HAP-1 (cell line): ENCODE data around the gene CBR4.

Experiments
- DNase-seq, 2 experiments: peaks; one replicate each; pipeline ENCODE4 v3.0.0-alpha.2; 2016 to 2020; ENCODE audit warnings: low spot score in 2 of 2
- H3K27me3 ChIP-seq: fragments of 250-450 bp; sonication (Bioruptor Pico); 2 replicates; pipeline ENCODE4 v1.5.1; 2020; ENCODE audit warnings: low read depth, mild to moderate bottlenecking, moderate library complexity
- H3K36me3 ChIP-seq: fragments of 250-450 bp; sonication (Bioruptor Pico); replicated peaks from 2 replicates; pipeline ENCODE4 v1.5.1; 2020; ENCODE audit warnings: mild to moderate bottlenecking
- H3K4me1 ChIP-seq: fragments of 250-450 bp; sonication (Bioruptor Pico); 2 replicates; pipeline ENCODE4 v1.5.1; 2020; ENCODE audit warnings: mild to moderate bottlenecking
- H3K4me3 ChIP-seq: fragments of 250-450 bp; sonication (Bioruptor Pico); 2 replicates; pipeline ENCODE4 v1.5.1; 2020; ENCODE audit warnings: mild to moderate bottlenecking, moderate library complexity
- H3K9me3 ChIP-seq: fragments of 250-450 bp; sonication (Bioruptor Pico); 2 replicates; pipeline ENCODE4 v1.5.1; 2020; ENCODE audit warnings: mild to moderate bottlenecking, moderate library complexity
- in situ Hi-C: fragments of 300-500 bp; cut with MboI; formaldehyde crosslinking; loops from 3 replicates; pipeline ENCODE4 v1.14.3; 2020; ENCODE audit warnings: low sequenced_read_pairs, inconsistent platforms, mixed read lengths

The CBR4 gene

DNA sequence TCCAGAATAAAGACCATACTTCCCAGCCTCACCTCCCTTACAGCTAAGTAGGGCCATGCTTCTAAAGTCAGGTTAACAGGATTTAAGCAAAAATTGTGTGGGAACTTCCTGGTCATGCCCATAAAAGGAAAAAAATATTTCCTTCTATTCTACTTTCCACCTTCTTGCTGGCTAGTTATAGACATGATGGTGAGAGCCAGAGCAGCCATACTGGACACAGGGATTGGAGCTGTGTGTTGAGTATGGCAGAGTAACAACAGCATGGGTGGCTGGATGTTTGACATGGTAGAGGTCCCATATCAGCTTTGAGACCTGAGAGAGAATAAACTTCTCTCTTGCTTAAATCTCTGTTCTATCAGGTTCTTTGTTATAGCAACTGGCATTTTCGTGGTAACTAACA lies 15.1 kb upstream of the CBR4 start:
- Histone ChIP-seq H3K4me1 (peaks cover 10% of the 10 kb centered on the region), H3K27me3 (no peaks in the 10 kb centered on the region), H3K4me3 (no peak overlapping the region), H3K9me3 (peaks cover 3% of the 10 kb centered on the region; the same call in 1 of the 2 replicates), H3K36me3 (no peaks in the 10 kb centered on the region)
- in situ Hi-C loops = no loop called here
- DNase-seq = no peak

DNA sequence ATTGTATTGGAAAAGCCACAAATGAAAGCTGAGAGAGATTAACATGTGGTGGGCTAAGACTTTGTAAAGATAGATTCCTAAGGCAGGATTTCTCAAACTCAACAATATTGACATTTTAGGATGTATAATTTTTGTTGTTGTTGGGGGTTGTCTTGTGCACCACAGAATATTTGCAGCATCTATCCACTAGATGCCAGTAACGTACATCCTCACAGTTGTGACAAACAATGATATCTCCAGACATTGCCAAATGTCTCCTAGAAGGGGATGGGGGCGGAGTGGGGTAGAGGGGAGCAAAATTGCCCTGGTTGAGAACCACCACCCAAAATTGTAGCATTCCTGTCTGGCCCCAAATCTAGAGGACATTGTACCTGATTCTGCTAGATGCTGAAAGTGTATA lies 14.7 kb upstream of the CBR4 start:
- H3K27me3 ChIP-seq = no peaks in the 10 kb centered on the region
- peaks cover 3% of the 10 kb centered on the region; the same call in 1 of the 2 replicates for H3K9me3 ChIP-seq
- peak; percentile 32 to 70 for DNase-seq
- peaks cover 10% of the 10 kb centered on the region for H3K4me1 ChIP-seq
- H3K4me3 ChIP-seq = no peak overlapping the region
- H3K36me3 ChIP-seq = no peaks in the 10 kb centered on the region
- in situ Hi-C loops = no loop called here

DNA sequence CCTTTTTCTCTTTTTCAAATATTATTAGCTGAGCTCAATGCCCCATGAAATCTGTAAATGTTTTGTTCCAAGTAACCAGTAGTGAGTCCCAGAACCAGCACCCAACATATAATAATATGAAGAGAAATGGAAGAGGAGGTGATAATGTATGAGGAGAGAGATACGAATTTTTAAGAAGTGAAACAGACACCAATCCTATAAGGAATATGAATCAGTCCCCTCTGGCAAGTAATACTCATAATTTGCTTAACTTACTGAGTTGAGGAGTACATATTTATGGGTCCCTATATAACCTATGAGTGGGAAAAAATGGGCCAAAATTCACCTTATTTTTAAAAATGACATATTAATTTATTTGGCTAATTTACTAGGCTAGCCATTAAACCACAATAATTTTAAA lies 8.4 kb upstream of the CBR4 start:
- Histone ChIP-seq H3K4me1 (peaks cover 26% of the 10 kb centered on the region), H3K27me3 (no peaks in the 10 kb centered on the region), H3K9me3 (no peaks in the 10 kb centered on the region), H3K4me3 (no peak overlapping the region), H3K36me3 (no peaks in the 10 kb centered on the region)
- no peak for DNase-seq
- in situ Hi-C loops = loop anchor here (10.0 kb wide), 1 partner anchor 466 kb away; no protein-coding TSS in a partner anchor

DNA sequence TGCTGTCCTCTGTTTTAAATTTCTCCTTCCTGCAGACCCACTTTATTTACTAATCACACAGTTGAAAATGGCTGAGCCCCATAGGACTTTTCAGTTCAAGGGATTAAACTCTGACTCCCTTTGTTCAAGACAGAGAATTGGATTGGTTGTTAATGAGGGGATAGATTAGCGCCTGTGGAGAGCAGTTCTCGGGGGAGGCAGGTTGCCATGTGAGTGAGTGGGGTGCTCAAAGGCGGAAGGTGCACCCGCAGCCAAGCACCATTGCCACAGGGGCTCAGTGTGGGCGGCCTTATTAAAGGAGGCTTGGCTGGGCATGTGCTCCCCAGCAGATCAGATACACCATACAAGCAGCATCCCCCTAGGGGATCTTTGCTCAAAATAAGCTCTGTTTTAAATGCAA lies 7.9 kb upstream of the CBR4 start:
- in situ Hi-C loops = loop anchor here (10.0 kb wide), 1 partner anchor 467 kb away; no protein-coding TSS in a partner anchor
- peak; percentile 51 to 63 for DNase-seq
- Histone ChIP-seq H3K36me3 (no peaks in the 10 kb centered on the region), H3K27me3 (no peaks in the 10 kb centered on the region), H3K9me3 (no peaks in the 10 kb centered on the region), H3K4me3 (no peak overlapping the region), H3K4me1 (peaks cover 22% of the 10 kb centered on the region)

DNA sequence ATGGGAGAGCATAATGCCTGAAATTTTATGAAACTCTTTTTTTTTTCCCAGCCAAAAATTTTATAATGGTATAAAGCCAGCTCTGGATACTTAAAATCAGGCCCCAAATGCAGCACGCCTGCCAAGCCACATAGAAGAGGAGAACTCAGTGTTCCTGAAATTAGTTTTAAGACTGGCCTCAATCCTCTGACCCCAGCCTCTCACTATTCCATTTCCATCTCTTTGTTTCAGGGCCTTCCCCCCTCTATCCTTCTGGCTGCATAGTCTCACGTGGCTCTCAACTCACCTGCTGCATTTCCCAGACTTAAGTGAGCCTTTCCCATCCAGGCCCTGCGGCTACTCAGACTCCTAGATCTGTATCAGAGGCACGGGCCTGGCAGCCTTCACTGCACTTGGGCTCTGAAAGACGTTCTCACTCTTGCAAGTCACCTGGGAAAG lies 5.2 kb upstream of the CBR4 start:
- in situ Hi-C loops = loop anchor here (10.0 kb wide), 1 partner anchor 470 kb away; no protein-coding TSS in a partner anchor
- DNase-seq = no peak
- no peaks in the 10 kb centered on the region for H3K27me3 ChIP-seq

DNA sequence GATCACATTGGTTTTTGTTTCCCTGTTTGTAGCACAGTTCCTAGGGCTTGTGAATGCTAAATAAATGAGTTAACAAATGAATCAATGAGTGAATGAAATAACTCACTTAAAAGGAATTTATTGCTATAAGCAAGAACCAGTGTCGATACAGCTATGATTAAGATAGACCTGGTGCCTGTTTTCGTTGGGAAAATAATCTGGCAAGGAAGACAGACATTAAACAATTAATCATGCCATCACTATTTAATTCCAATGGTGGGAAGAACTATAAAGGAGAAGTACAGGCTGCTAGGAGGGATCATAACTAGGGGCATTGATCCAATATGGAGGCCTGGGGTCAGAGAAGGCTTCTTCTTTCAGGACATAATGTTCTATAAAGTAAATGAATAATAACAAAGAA lies 4.5 kb upstream of the CBR4 start:
- H3K4me3 ChIP-seq = no peak overlapping the region
- H3K36me3 ChIP-seq = no peaks in the 10 kb centered on the region
- H3K27me3 ChIP-seq = no peaks in the 10 kb centered on the region
- DNase-seq = no peak
- in situ Hi-C loops = loop anchor here (10.0 kb wide), 1 partner anchor 470 kb away; no protein-coding TSS in a partner anchor
- H3K9me3 ChIP-seq = no peaks in the 10 kb centered on the region
- H3K4me1 ChIP-seq = peaks cover 20% of the 10 kb centered on the region

More for the DNA sequence above, 5.2 kb upstream of the CBR4 start:
- no peak overlapping the region for H3K4me3 ChIP-seq
- H3K4me1 ChIP-seq = peaks cover 20% of the 10 kb centered on the region
- H3K36me3 ChIP-seq = no peaks in the 10 kb centered on the region
- no peaks in the 10 kb centered on the region for H3K9me3 ChIP-seq

DNA sequence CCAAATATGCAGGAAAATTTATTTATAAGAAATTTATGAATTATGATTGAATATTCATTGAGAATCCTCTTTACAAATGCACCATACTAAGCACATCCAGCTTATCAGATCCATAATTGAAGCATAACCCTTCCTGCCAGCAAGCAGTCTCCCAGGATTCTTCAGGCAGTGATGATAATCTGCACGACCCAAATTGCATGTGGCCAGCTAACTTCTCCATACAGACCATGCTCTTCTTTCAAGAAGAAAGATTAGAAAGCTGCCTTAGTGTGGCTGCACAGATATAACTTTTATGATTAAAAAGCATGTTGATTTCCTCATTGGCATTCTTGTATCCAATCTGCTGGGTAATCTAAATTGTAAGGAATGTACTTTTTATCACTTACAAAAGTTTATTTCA lies 3.3 kb upstream of the CBR4 start:
- H3K36me3 ChIP-seq = no peaks in the 10 kb centered on the region
- H3K4me1 ChIP-seq = peaks cover 19% of the 10 kb centered on the region
- in situ Hi-C loops = loop anchor here (10.0 kb wide), 1 partner anchor 471 kb away; no protein-coding TSS in a partner anchor
- no peaks in the 10 kb centered on the region for H3K9me3 ChIP-seq
- H3K27me3 ChIP-seq = no peaks in the 10 kb centered on the region
- H3K4me3 ChIP-seq = no peak overlapping the region
- DNase-seq = no peak

DNA sequence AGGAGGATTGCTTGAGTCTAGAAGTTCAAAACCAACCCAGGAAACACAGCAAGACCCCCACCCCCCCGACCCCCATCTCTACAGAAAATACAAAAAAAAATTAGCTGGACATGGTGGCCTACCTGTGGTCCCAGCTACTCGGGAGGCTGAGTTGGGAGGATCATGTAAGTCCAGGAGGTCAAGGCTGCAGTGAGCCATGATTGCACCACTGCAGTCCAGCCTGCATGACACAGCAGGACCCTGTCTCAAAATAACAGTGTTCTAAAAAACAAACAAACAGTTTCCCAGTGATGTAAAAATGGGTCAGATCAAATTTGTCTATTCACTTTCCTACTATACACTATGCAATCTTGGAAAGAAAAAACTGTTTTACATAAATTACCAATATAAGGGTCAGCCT lies 2.0 kb upstream of the CBR4 start:
- in situ Hi-C loops = loop anchor here (10.0 kb wide), 1 partner anchor 473 kb away; no protein-coding TSS in a partner anchor
- H3K4me3 ChIP-seq = no peak overlapping the region

DNA sequence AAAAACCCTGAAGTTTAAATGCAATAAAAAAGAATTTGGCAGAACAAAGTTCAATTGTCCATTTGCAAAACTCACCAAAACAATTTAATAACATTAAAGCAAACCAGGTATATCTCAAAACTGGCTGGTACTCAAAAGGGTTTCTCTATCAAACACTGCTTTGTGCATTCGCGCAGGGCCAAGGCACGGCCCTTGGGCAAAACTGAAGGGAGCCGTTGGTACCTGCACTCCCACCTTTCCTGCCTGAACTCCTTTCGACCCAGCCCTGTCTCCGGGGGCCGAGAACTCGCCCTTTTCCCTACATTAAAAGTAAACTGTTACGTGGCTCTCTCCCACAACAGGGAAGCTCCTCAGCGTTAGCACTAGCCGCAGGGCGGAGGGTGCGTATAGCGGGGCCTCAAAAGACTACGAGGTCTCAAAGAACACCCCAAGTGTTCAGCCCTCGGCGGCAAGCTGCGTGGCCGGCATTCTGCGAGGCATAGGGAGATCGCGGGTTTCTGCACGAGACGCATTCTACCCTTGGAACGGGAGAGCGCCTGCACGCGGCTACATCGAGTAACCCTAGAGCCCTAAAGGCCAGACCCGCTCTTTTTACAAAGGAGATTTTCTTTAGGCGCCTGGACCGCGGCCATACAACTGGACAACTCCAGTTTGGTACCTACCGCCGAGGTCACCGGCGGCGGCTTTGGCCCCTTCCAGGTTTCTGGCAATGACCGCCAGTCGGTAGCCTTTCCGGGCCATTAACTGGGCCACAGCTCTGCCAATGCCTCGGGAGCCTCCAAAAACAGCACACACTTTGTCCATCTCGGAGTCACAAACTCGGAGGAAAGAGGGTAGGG lies 550 bp downstream of the CBR4 start:
- Histone ChIP-seq H3K9me3 (no peaks in the 10 kb centered on the region), H3K4me3 (peak overlapping the region; percentile 57), H3K4me1 (peaks cover 21% of the 10 kb centered on the region), H3K36me3 (peaks cover 21% of the 10 kb centered on the region), H3K27me3 (no peaks in the 10 kb centered on the region)
- in situ Hi-C loops = loop anchor here (10.0 kb wide), 1 partner anchor 475 kb away; no protein-coding TSS in a partner anchor
- DNase-seq = peak; percentile 46 to 73

More for the DNA sequence above, 2.0 kb upstream of the CBR4 start:
- Histone ChIP-seq H3K4me1 (peaks cover 20% of the 10 kb centered on the region), H3K36me3 (no peaks in the 10 kb centered on the region; the same call in 1 of the 2 replicates), H3K9me3 (no peaks in the 10 kb centered on the region), H3K27me3 (no peaks in the 10 kb centered on the region)
- no peak for DNase-seq

DNA sequence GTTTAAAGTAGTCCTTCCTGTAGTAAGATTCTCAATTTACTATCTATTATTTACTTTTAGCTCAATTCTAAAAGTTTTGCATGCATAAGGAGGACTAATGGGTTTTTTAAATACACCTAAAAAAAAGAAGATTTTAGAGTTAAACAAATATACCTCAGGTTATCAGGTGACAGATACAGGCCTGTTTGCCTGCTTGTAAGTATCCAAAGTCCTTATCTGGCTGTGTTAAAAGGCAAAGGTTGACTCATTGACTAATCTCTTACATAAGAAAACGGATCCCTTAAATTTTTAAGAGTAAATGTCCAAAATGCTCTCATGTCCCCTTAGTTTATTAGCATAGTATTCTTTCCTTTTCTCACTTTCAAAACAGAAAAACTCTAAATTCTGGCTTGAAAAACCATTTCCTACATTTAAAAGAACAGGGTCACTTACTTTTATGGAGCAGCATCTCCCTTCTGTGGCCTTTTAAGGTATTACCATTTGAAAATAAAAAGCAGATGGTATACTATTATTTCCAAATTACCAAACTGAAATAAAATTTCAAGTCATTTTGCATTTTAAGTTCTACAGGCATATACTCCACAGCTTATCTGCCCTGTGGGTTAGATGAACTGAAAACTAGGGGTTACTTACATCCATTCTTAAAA lies 4.5 kb downstream of the CBR4 start:
- Histone ChIP-seq H3K4me3 (no peak overlapping the region), H3K27me3 (no peaks in the 10 kb centered on the region), H3K4me1 (peaks cover 21% of the 10 kb centered on the region), H3K36me3 (peaks cover 53% of the 10 kb centered on the region), H3K9me3 (no peaks in the 10 kb centered on the region)
- no peak for DNase-seq
- in situ Hi-C loops = no loop called here

DNA sequence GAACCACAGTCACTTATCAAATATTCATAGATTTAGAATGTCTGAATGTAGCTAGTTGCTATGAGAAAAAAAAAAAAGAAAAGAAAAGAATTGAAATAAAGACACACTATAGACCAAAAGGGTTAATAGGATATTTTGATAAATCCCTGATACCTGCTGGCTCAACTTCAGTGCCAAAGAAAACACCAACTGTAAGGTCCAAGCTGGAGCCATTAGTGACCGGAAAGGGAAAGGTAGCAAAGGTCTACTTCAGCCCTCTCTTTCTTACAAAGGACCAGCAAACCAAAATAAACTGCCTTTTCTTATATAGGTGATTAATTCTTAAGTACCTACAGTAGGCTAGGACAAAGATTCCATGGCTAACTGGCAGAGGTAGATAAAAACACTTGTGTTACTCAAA lies 9.7 kb downstream of the CBR4 start:
- in situ Hi-C loops = no loop called here
- Histone ChIP-seq H3K4me3 (no peak overlapping the region), H3K9me3 (no peaks in the 10 kb centered on the region), H3K27me3 (no peaks in the 10 kb centered on the region), H3K36me3 (peaks cover 56% of the 10 kb centered on the region), H3K4me1 (peaks cover 5% of the 10 kb centered on the region)
- DNase-seq = no peak

DNA sequence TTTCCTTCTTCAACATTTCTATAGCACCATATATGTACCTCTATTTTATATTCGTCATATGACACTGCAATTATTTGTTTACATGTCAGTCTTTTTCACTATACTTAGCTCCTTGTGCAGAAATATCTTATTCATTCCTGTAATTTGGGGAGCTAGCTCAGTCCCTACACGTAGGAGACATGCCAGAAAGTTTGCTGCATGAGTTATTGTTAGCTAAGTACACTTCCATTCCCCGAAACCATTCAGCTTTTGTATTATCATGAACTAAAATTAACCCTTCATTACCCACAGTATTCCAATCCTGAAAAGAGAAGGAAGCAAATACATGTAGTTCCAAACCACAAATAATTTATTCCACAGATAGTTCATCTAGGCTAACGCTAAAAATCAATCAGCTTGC lies 10.2 kb downstream of the CBR4 start:
- Histone ChIP-seq H3K4me1 (peaks cover 5% of the 10 kb centered on the region), H3K36me3 (peaks cover 51% of the 10 kb centered on the region), H3K9me3 (no peaks in the 10 kb centered on the region), H3K27me3 (no peaks in the 10 kb centered on the region), H3K4me3 (no peak overlapping the region)
- no peak for DNase-seq
- in situ Hi-C loops = no loop called here

DNA sequence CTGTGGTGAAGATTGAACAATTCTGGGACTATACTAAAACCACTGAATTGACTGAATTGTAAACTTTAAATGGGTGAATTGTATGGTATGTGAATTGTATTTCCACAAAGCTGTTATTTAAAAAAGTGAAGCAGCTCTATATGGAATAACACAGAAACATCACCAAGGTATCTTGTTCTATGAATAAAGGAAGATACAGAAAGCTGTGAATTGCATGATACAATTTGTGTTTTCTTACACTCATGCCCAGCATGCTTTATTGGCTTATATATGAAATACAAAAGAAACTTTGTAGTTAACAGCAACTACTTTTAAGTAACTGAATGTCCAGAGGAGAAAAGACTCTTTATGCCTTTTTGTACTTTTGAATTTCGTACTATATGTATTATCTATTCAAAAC lies 11.5 kb downstream of the CBR4 start:
- no peaks in the 10 kb centered on the region for H3K27me3 ChIP-seq
- no peaks in the 10 kb centered on the region for H3K9me3 ChIP-seq
- H3K4me1 ChIP-seq = peaks cover 5% of the 10 kb centered on the region
- H3K36me3 ChIP-seq = peaks cover 41% of the 10 kb centered on the region
- H3K4me3 ChIP-seq = no peak overlapping the region
- DNase-seq = no peak
- in situ Hi-C loops = no loop called here
